ENCODE results near the gene DKKL1.

Gene DKKL1

GRCh38 chr19:49389406-49389805, 25.7 kb downstream of the DKKL1 start:
- no peak for DNase-seq (ENCODE audit: low spot score)
- in situ Hi-C loops (cut with MboI; ENCODE audit: low sequenced_read_pairs, unreplicated experiment) = no loop called here
- TF ChIP-seq, protein P1, sequence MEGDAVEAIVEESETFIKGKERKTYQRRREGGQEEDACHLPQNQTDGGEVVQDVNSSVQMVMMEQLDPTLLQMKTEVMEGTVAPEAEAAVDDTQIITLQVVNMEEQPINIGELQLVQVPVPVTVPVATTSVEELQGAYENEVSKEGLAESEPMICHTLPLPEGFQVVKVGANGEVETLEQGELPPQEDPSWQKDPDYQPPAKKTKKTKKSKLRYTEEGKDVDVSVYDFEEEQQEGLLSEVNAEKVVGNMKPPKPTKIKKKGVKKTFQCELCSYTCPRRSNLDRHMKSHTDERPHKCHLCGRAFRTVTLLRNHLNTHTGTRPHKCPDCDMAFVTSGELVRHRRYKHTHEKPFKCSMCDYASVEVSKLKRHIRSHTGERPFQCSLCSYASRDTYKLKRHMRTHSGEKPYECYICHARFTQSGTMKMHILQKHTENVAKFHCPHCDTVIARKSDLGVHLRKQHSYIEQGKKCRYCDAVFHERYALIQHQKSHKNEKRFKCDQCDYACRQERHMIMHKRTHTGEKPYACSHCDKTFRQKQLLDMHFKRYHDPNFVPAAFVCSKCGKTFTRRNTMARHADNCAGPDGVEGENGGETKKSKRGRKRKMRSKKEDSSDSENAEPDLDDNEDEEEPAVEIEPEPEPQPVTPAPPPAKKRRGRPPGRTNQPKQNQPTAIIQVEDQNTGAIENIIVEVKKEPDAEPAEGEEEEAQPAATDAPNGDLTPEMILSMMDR (IDR thresholded peaks at IDR 0.05; ENCODE audit: borderline replicate concordance, control extremely low read depth, extremely low read depth, insufficient read depth, missing control alignments) = no peak

- in situ Hi-C loops (cut with MboI; ENCODE audit: low sequenced_read_pairs, unreplicated experiment) = no loop called here
- TF ChIP-seq, protein P1 (IDR thresholded peaks at IDR 0.05; ENCODE audit: borderline replicate concordance, control extremely low read depth, extremely low read depth, insufficient read depth, missing control alignments) = no peak
- no peak for DNase-seq (ENCODE audit: low spot score)
These were observed 26.7 kb downstream of the DKKL1 start for GRCh38 chr19:49390131-49390928.

- in situ Hi-C loops (cut with MboI; ENCODE audit: low sequenced_read_pairs, unreplicated experiment) = no loop called here
- no peak for DNase-seq (ENCODE audit: low spot score)
These were observed 27.3 kb downstream of the DKKL1 start for GRCh38 chr19:49390929-49391359.

DNA sequence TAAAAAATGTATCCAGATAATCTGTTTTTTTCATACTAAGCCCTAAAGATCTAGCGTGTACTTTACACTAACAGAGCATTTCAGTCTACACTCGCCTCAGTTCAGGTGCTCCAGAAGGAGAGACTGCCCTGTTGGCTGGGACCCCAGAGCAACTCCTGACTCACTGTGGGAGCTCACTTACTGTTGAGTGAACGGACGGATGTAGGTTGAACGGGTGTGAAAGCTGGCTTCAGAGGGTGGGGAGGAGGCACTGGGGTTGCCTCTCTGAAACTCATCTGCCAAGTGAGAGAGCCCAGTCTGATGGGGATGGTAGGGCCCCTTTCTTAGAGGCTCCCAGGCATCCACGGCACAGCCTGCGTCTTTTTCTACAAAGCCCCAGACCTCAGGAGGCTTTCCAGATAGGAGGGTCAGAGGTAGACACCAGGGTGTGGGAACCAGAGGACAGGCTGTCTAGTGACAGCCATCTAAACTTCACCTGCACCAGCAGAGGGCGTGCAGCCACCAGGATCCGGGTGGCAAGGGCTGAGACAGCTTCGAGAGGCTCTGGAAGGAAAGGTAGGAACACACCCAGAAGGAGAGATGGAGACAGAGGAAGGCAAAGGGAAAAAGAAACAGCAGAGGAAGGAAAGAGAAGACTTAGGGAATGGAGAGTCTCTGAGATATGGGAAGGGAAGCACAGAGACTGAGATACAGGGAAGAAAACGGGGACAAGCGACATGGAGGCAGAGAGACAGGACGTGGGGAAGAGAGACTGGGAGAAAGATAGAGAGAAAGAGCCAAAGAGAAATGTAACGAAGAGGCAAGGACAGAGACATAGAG, 28.1 kb downstream of the DKKL1 start:
- TF ChIP-seq, protein P1 (IDR thresholded peaks at IDR 0.05; ENCODE audit: borderline replicate concordance, control extremely low read depth, extremely low read depth, insufficient read depth, missing control alignments) = peak; percentile 83
- in situ Hi-C loops (cut with MboI; ENCODE audit: low sequenced_read_pairs, unreplicated experiment) = no loop called here
- peak; percentile 86 for DNase-seq (ENCODE audit: low spot score)

More at GRCh38 chr19:49390929-49391359, 27.3 kb downstream of the DKKL1 start:
- TF ChIP-seq, protein P1 (IDR thresholded peaks at IDR 0.05; ENCODE audit: borderline replicate concordance, control extremely low read depth, extremely low read depth, insufficient read depth, missing control alignments) = no peak

GRCh38 chr19:49393881-49394280, 30.2 kb downstream of the DKKL1 start:
- no peak for DNase-seq (ENCODE audit: low spot score)
- in situ Hi-C loops (cut with MboI; ENCODE audit: low sequenced_read_pairs, unreplicated experiment) = no loop called here
- TF ChIP-seq, protein P1 (IDR thresholded peaks at IDR 0.05; ENCODE audit: borderline replicate concordance, control extremely low read depth, extremely low read depth, insufficient read depth, missing control alignments) = no peak

DNA sequence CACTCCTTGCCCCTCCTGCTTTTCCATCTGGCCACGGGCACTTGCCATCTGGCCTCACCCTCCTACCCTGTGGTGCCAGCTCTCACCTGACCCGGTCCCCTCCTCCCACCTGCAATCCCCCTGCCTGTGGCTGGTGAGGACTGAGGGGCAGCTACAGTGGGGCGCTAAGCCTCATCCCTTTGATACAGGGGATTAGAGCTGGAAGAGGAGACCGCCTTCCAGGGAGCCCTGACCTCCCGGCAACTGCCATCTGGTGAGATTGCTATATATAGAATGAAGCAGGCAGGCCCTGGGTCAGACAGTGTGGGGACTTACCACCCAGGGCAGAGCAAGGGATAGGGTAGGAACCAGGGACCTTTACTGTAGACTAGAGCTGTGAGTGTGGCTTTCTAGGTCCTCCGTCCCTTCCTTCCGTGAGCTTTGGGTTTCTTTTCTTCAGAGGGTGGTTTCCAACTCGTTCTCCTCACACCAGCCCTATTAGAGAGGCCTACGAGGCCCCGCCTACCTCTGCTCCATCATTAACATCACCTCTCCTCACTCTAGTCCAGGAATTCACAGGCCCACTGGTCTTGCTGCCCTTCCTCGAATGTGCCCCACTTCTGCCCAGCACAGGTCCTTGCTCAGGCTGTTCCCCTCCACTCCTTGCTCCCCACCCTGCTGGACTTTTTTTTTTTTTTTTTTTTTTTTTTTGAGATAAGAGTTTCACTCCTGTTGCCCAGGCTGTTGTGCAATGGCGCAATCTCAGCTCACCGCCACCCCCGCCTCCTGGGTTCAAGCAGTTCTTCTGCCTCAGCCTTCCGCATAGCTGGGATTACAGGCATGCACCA, 32.1 kb downstream of the DKKL1 start:
- TF ChIP-seq, protein P1 (IDR thresholded peaks at IDR 0.05; ENCODE audit: borderline replicate concordance, control extremely low read depth, extremely low read depth, insufficient read depth, missing control alignments) = no peak
- no peak for DNase-seq (ENCODE audit: low spot score)
- in situ Hi-C loops (cut with MboI; ENCODE audit: low sequenced_read_pairs, unreplicated experiment) = no loop called here
